Activated CD8-positive, alpha-beta memory T cell treated with anti-CD3 and anti-CD28 coated beads, Interleukin-2, amount 50 U/mL, for 48 hours (primary cell): Measurements from ENCODE around the gene MYOG.
A peak's percentile ranks its signal among the peaks of the same experiment; 100 is the strongest.

ENCODE experiments used
- DNase-seq: peaks from one replicate; pipeline ENCODE4 v3.0.0-alpha.2; 2020

MYOG gene

DNA sequence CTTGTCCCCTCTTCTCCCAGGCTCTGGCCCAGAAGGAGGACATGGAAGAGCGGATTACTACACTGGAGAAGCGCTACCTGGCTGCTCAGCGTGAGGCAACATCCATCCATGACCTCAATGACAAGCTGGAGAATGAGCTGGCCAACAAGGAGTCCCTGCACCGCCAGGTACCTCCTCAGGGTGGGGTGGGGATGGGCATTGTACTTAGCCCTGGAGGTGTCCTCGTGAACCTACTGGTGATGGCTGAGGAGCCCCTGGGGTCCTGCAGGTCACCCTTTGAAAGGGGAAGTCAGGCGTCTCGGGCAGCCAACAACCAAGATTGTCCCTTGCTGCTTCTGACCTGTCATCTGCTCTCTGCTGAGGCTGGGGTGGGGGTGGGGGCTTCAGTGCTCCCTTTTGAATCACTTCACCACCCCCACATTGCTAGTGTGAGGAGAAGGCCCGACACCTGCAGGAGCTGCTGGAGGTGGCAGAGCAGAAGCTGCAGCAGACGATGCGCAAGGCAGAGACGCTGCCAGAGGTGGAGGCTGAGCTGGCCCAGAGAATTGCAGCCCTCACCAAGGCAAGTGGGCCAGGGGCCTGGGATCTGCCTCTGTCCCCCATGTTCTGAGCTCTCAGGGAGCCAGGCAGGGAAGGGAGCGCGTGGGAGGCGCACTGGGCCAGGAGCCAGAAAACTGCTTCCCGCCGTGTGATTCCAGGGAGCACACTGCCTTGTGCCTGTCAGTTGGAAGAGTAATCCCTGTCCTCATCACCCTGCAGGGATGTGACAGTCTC lies 39.8 kb downstream of the MYOG start:
- DNase-seq, result no peak

DNA sequence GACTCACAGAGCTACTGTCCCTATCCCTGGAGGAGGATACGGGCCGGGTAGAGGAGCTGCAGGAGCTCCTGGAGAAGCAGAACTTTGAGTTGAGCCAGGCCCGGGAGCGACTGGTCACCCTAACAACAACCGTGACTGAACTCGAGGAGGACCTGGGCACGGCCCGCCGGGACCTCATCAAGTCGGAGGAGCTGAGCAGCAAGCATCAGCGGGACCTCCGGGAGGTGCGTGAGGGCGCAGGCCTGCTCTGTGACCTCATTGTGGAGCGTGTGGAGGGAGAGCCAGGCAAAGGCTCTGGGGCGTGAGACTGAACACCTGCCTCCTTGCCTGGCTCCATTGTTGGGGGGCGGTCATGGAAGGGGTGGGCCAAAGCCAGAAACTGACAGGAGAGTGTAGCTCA lies 40.5 kb downstream of the MYOG start:
- DNase-seq, result no peak

DNA sequence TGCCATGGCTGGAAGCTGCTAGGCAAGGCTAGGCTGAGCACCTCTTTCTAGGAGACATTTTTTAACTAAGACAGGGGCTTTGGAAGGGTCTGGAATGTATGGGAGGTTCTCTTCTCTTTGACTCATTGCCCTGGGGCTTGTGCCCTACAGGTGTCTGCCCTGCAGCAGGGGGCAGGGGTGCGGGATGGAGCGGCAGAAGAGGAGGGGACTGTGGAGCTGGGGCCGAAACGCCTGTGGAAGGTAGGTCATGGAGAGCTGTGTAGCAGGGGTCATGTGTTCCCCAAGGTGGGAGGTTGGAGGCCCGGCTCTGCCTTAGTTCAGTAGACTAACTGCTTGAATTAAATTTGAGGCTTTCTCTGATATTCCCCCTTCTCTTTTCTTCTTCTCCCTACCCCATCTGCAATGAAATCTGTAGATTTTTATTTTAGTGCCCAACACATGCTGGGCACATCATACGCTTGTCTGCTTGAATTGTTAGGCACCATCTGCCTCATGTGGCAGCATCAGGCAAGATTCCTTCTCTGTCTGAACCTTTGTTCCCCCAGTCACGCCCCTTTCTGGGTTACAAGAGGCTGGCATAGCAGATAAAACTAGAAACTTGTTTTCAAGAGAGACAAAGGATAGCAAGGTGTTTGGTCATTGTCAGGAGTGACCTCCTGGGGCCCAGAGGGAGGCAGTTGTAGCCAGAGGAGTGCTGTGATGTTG lies 41.1 kb downstream of the MYOG start:
- DNase-seq, result no peak

DNA sequence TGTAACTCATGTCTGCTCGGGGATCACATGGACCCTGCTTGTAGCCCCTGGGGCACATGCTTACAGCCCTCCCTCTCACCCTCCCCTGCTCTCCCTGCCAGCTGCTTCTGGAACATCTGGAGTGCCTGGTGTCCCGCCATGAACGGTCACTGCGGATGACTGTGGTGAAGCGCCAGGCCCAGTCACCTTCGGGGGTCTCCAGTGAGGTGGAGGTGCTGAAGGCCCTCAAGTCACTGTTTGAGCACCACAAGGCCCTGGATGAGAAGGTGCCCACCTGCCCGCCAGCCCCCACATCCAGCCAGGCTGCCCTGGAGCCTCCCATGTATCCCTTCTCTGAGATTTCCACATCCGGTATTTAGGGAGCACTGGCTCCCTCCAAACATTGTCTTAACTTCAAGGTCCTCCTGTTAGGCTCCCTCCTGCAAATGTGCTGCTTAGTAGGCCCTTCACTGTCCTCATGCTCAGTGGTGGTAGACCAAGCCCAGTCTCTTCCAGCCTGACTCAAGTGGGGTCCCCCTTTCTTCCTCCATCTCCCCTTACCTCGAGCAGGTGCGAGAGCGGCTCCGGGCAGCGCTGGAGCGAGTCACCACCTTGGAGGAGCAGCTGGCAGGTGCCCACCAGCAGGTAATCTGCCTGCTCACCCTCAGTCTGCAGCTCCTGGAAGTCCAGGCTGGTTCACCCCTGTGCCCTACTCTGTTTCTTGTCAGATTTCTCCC lies 41.8 kb downstream of the MYOG start:
- no peak for DNase-seq

DNA sequence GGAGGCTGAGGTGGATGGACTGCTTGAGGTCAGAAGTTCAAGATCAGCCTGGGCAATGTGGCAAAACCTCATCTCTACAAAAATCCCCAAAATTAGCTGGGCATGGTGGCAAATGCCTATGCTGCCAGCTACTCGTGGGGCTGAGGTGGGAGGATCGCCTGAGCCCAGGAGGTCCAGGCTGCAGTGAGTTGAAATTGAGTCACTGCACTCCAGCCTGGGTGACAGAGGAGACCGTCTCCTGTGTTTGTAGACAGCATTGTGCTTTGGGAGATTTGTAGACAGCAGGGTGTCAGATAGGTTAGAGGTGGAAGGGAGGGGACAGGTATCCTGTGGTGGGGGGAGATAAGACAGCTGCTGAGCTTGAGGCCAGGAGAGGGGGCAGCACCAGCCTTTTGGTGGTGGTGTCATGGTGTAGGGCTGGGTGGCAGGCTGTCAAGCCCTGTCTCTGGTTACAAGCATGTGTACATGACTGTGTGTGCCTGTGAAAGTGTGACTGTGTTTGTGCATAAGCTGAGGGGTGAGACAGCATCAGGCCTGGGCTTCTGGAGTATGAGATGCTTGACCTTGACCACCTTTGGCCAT lies 44.4 kb downstream of the MYOG start:
- DNase-seq, result no peak

DNA sequence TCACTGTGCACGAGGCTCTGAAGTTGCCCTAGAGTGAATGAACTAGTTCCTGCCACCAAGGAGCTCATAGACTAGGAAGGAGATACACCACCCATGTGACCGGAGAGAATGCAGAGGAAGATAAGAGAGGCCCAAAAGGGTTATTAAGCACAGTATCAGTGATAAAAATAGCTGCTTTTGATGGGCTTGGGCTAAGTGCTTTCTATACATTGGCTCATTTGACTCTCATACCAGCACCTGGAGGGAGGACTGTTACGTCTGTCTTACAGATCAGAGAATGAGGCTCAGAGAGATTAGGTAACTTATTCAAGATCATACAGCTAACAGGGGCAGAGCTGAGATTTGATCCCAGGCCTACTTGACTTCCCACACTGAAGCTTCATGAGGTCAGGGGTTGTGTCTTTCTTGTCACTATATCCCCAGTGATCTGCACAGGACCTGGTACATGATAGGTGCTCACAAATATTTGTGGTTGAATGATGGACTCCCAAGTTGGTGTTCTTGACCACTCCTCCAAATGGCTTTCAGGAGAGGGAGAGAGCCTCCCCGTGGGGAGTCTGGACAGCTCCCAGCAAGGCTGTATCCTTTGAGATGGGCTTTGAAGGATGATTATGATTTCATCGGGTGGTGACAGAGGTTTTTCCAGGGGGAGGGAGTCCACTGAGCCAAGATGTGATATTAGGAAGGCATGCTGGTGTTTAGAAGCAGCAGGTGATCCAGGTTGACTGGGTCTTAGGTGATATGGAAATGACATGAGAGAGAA lies 45.1 kb downstream of the MYOG start:
- no peak for DNase-seq

DNA sequence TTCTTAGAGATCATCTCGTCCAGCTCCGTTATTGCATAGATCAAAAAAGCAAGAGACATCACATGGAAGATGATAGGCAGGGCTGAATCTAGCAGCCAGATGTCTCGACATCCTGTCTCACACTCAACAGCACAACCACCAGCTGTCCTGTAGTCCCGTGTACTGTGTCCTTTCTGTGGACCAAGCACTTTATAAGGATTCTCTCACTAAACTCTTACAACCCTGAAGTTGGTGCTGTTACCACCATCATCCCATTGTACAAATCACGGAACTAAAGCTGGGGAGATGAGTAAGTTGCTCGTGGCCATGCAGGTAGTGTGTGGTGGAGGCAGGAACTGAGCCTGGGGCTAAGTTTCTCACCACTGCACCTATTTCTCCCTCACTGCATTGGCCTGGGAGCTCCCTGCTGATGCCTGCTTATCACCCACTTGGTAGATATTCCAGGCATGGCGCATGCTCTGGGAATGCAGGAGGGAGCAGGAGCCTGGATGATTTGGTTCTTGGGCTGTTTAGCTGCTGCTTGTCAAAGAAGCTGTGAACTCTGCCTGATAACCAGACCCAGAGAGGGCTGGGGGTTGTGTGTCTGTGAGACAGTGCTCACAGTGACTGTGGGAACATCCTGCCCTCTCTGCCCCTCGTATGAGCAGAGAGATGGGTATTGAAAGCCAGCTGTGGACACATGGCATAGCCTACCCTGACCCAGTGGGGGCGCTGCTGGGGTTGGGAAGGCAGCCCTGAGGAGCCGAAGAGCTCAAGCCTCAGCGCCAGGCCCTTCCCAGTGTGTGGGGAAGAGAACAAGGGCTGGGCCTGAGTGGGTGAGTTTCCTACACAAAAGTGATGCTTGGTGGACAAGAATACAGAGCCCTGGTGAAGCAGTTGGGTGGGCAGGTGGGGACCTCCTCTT lies 46.0 kb downstream of the MYOG start:
- no peak for DNase-seq

DNA sequence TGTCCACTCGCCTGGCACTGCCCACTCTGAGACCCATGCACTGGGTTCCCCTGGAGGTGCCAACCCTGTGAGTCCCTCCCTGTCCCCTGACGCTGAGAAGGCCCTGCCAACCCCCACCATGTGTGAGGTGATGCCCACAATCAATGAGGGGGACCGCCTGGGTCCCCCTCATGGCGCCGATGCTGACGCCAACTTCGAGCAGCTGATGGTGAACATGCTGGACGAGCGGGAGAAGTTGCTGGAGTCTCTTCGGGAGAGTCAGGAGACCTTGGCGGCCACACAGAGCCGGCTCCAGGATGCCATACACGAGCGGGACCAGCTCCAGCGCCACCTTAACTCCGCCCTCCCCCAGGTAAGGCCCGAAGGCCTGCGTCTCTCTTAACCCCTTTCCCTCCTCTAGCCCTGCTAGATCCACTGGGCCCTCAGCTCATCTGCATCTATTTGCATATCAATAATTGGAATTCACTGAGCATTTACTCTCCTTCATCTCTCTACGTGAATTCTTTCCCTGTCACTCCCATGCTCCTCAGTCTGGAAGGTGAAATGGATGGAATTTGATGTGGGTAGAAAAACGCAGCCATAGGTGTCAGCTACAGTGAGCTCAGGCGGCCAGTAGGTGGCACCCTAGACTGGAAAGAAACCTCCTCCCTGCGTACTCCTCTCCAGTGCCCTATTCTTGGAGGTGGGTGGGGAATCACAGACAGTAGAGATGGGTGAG lies 46.8 kb downstream of the MYOG start:
- DNase-seq, result peak; percentile 77

DNA sequence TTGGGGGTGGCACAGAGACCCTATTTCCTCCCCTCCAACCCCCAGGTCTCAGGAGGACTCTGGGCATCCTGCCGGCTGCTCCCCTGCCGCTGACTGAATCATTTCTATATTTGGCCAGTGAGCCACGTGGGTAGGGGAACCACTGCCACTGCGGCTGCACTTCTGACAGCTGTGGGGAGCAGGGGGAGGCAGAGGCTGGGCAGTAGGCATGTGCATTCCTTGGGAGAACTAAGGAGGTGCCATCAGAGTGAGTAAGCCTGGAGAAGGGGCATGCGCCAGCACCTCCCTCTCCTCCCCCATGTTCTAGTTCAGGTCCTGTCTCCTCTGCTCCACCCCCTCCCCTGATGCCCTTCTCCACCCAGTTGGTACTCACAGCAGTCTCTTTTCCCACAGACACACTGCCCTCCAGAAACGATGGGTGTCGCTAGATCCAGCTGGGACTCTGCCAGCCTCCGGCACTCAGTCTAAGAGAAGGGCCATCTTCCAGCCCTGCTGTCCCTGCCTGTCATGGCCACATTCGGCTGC lies 47.5 kb downstream of the MYOG start:
- DNase-seq, result no peak

DNA sequence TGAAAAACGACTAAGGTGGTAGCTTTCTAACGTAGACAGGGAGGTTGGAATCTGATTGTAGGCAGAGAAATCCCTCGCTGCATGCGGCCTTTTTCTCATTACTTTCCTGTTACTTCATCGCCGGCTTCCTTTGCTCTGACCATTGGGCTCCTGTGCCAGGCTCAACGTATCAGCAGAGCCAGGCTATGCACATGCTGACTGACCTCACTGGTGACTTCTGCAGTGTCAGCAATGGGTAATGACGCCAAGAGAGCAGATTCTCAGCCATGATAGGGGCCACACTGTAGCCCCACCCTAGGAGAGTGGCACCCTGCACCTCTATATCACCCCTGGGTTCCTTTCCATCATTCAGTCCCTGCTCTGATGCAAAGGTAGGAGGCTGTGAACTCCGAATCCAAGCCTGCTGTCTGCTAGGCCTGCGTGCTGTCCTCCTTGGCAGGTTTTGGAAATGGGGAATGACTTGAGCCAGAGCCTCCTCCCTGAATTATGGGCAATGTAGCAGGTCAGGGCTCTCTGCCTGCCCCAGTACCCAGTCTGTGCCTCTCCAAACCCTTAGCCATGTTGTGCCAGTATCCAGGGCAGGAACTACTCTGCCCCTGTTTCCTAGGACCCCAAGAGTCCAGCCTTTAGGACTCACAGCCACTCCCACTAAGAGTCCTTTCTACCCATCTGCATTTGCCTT lies 48.2 kb downstream of the MYOG start:
- DNase-seq, result no peak

DNA sequence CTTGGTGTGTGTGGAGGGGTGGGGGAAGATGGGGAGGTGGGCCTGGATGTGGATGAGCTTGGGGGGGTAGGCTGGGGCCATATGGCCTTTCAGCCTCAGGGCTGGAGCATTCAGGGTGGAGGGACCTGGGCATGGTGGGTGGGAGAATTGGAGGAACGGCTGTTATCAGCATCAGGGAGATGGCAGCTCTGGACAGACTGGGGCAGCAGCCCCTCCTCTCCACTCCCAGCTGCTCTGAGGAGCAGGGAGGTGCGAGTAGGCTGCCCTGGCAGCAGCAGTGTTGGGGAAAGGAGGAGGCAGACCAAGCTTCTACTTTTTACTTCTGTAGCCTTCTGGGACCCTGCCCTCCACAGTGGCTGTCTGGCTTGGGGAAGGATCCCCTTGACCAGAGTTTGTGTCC lies 49.3 kb downstream of the MYOG start:
- DNase-seq, result no peak

DNA sequence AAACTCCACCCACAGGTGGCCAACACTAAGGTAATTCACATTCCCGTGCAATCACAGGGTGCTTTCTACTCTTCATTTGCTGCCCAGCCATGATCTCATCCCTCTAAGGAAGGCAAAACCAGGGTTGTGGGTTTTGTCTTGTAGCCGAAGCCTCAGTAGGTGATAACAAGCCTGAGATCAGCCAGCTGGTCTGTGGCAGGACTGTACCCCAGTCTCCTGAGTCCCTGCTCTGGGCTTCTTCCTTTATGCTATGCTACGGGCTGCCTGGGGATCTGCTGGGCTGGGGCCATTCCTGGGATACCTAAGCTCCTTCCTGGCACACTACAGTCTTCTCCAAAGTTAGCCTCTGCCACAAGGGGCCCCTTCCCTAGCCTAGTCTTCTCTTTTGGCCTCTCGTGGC lies 49.7 kb downstream of the MYOG start:
- DNase-seq, result no peak

DNA sequence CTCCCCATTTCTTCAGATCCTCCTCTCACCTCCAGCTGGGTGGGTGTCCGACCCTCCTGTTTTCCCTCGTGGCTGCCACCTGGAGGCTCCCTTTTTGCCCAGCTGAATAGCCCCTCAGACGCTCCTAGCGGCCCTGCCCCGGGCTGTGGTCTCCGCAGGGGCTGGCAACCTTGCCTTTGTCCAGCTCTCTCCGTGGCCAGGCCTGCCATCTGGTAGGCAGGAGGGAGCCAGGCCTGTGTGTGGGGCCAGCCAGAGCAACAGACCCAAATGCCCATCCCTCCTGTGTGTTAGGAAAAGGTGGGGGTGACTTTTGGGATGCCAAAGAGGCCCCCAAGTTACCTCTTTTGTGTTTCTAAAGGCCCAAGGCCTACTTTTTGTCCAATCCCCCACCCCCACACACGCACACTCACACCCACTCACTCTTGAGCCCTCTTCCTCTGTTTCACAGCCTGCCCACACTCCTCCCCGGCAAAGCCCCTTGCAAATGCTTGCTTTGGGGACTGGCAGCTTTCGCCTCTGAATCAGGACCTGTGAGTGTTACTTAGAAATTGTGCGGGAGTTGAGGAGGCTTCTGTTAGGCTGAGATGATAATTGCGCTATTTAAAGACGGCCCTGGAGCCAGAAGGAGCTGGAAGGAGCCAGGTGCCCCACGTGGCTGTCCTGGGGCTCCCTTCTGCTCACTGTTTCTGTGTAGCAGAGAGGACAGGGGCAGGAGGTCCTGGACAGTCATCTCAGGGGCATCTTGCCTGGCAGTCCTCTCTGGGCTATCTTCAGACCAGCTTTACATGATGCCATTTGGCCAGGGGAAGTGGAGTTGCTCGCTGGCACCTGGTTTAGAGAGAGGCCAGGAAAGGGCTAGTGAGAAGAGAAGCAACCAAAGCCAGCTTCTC lies 50.5 kb downstream of the MYOG start:
- DNase-seq, result peak; percentile 42

DNA sequence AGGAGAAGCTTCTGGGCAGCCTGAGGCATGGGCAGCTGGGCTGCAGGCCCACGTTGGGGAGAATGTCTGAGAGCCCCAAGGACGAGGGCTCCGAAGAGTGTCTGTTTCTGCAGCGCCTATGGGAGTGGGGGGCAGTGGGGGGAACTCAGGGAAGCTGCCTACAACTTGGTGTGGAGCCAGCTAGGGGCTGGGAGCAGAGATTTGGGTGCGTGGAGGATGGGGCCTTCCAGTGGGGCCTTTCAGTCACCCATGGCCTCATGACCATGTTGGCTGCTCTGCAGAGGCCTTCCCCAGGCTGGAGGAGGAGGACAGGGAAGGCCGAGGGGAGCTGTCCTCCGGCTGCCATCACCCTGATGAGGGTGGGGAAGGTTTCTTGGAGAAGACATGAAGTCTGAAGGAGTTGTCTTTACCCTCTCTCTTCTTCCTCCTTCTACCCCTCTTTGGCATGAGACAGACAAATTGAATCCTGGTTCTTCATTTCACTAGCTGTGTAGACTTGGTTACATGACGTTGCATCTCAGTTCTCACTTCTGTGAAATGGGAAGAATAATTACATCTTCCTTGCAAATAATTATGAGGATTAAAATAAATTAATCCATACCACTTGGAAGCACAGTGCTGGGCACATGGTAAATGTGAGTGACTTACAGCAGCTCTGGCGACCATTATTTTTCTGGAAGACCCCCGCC lies 51.2 kb downstream of the MYOG start:
- DNase-seq, result peak; percentile 38

DNA sequence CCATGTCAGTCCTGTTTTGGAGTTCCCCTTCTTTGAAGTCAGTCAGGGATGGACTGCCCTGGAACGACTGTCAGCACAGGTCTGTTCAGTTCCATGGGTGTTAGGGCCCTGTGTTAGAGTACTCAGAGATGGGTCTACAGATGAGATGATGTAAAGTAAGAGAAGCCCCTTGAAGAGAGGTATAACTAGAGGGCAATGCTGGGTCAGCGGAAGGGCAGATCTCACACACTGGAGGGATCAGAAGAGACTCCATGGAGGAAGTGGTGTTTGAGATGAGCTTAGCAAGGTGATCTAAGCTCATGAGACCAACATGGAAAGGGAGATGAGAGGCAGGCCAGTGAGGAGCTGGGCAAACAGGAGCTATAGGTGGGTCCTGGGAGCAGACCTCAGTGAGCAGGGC lies 51.9 kb downstream of the MYOG start:
- DNase-seq, result peak; percentile 29

DNA sequence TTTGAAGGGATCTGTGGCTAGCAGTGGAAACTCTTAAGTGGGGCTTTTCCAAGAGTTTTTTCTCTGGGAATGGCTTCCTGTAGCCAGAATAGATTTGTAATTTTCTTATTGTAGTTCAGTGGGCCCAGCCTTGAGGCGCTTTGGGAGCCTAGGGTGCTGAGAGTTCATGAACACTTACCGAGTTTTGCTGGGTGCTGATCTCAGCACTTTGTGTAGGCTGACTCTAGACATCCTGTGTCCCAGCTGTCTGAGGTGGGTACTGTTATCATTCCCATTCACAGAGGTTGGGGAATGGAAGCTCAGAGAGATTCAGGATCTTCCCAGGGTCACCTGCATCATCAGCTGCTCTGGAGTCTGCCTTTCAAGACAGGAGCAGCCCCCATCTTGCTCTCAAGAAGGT lies 52.5 kb downstream of the MYOG start:
- no peak for DNase-seq
